Spleen (tissue), 7 donors: ENCODE measurements around the gene RPS3.

Experiments
- POLR2A ChIP-seq, 3 donors: fragments of 450-650 bp; IDR thresholded peaks; one replicate each; pipeline ENCODE4 v1.5.1; 2017; ENCODE audit warnings: antibody characterized with exemption in 3 of 3, mild to moderate bottlenecking in 1 of 3
- TF ChIP-seq, protein P1 (sequence below), 11 experiments: fragments of 200-600 bp in 7 of 11; fragments of 450-650 bp in 4 of 11; sonication (generic) in 4 of 11; IDR thresholded peaks in 8 of 11; conservative IDR thresholded peaks in 3 of 11; 1 replicate in 7 of 11; 2 replicates in 4 of 11; pipeline versions ENCODE4 v1.4.0 to v1.8.0; 2016 to 2021; ENCODE audit warnings: antibody characterized with exemption in 11 of 11, inconsistent platforms in 4 of 11, mild to moderate bottlenecking in 1 of 11
- donor health status: DM: no; HTN: no; CAD: no; lungs with moderate emphysema.
- donor health status: DM: no; HTN: no; CAD: no.
- donor health status: DM: no; HTN: no; CAD: no.

DNA sequence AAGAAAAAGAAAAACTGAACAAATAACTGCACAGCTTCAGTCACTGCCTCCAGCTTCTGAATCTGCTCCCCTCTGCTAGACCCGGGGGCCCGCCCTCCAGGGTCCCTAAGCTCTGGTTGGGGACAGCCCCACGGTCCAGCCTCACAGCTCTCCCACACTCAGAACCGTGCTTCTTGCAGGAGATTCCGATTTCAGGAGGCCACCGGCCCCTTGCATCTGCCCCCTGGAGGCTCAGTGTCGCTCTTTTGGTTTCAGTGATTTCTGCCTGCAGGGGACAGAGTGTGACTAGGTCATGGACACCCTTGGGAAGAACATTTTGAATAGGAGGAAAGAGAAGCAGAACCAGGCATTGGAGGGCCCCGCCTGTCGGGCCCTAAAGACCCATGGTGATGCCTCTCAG is 23.1 kb upstream of the RPS3 start:
- TF ChIP-seq POLR2A (IDR thresholded peaks at IDR 0.05): no peak
- TF ChIP-seq, protein P1, sequence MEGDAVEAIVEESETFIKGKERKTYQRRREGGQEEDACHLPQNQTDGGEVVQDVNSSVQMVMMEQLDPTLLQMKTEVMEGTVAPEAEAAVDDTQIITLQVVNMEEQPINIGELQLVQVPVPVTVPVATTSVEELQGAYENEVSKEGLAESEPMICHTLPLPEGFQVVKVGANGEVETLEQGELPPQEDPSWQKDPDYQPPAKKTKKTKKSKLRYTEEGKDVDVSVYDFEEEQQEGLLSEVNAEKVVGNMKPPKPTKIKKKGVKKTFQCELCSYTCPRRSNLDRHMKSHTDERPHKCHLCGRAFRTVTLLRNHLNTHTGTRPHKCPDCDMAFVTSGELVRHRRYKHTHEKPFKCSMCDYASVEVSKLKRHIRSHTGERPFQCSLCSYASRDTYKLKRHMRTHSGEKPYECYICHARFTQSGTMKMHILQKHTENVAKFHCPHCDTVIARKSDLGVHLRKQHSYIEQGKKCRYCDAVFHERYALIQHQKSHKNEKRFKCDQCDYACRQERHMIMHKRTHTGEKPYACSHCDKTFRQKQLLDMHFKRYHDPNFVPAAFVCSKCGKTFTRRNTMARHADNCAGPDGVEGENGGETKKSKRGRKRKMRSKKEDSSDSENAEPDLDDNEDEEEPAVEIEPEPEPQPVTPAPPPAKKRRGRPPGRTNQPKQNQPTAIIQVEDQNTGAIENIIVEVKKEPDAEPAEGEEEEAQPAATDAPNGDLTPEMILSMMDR (IDR thresholded peaks at IDR 0.05 in 8 of 11, conservative IDR thresholded peaks at IDR 0.05 in 3 of 11): peak in 2 of 11 experiments; percentile 13 to 14
